SH-SY5Y (cell line): Measurements from ENCODE around the gene TM9SF3.

Experiments used
- GATA2 ChIP-seq: IDR thresholded peaks from 2 replicates; pipeline ENCODE4 v1.6.1; 2011; ENCODE audit warnings: mild to moderate bottlenecking, low read depth, low read length
- GATA3 ChIP-seq: IDR thresholded peaks from 2 replicates; pipeline ENCODE4 v1.6.1; 2011; ENCODE audit warnings: low read depth, mild to moderate bottlenecking, low read length, moderate library complexity

Gene TM9SF3

DNA sequence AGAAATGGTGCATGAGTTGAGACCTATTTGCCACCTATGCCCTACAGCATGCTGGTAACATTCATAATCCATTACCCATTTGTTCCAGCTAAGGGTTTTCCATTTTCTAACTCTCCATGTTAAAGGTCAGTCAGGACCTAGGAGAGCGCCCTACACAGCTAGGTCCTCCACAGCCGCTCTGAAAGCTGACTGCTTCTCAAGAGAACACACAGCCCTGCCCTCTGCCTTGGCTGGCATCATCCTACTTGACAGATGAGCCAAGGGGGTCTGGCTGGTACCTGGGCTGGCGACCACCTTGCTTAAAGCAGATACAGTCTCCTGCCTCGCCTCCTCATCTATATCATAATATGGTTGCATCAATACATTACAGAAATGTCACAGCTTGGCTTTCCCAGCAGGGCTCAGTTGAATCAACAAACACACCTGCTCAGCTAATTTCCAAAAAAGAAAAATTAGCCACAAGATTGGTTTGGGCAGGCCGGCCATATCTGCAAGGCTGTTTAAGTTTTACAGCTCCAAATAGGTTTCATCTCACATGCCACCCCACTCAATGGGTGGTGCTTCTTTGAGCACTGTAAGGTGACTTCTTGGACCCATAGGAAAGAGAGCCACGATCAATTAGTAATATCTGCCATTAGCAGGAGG, 90.4 kb downstream of the TM9SF3 start:
- TF ChIP-seq GATA3: no peak
- TF ChIP-seq GATA2: no peak

DNA sequence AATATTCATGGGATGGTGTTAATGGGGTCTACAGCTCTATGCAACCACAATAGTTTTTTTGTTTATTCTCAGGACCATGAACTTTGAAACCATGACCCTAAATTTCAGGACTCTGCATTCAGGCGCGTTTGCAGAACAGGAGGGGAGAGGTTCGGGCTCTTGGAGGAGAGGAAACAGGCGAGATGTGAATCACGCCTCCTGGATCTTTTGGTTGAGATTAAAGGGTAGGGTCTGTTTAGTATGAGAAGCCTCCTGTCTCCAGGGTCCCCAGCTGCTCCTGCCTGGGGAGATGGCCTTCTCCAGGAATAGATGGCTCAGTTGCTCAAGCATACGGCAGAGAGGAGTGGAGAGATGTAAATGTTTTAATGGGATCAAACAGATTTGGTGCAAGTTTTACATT, 91.3 kb downstream of the TM9SF3 start:
- TF ChIP-seq GATA3: no peak
- no peak for TF ChIP-seq GATA2

DNA sequence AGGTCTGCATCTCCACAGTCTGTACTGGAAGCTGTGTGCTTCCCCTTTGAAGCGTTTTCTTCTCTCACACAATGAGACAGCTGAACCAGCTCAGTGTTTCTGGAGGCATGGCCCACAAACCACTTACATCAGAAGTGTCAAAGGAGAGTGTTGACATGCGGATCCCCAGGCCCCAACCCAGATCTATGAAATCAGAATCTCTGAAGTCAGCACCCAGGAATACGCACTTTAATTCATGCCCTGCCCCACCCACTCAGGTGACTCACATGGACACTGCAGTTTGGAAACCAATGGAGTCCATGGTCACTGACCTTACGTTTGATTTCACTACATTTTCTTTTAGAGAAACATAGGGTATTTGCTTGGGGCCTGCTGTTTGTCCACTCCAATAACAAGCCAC, 92.1 kb downstream of the TM9SF3 start:
- TF ChIP-seq GATA2 (no peak), GATA3 (no peak)

DNA sequence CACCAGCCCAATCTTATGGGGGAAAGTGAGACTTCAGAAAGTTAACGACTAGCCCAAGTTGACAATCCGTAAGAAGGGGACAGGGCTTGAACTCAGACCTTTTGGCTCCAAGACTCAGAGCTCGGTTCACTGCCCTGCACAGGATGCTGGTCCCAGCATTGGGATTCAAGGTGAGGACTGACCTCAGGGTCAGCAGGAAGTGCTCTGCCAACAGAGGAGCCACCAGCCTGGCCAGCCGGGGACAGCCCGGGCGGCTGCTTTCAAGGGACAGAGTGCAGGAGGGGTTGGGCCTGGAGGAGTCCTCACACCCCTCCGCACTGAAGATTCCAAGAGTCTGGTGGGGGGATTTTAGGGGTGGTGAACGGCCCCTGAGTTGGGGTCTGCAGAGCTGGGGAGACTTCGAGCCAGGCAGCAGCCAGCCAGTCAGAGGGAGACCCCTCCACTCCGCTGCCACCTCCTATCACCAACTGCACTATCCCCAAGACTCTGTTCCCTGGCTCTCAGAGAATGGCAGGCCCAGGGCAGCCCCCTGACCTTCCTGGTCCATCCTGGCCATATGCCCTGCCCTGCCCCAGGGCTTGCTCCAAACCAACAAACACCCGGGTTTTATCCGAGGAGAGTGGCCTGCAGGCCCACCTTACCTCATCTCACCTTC, 92.8 kb downstream of the TM9SF3 start:
- TF ChIP-seq GATA2 (no peak), GATA3 (no peak)

DNA sequence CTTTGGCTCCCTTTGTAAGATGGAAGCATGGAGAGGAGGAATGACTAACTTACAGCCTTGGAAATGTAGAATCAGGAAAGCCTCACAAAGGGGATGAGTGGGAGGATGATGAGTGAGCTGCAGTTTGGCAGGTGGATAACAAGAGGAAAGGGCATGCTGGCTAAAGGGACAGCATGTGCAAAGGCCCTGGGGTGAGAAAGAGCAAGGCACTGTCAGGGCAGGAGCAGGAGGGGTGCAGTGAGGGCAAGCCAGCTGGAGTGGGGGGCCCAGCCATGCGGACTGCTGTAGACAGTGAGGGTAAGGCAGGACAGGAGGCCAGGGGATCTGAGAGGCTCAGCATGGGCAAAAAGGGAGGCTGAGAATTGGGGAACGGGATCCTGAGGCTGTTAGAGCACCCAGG, 93.6 kb downstream of the TM9SF3 start:
- TF ChIP-seq GATA3 (no peak), GATA2 (no peak)

DNA sequence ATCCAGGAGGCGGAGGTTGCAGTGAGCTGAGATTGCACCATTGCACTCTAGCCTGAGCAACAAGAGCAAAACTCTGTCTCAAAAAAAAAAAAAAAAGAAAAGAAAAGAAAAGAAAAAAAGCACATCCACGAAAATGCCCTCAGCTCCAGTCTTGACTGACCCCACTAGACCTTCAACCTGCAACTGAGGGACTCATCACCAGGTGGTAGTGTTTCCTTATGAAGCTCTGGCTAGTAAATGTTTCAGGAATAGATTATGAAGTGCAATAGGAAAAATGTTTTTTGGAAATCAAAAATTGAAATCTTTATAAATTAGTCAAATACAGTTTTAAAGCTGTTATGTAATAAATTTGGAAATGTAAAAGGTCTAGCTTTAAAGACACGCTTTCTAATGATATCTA, 95.5 kb downstream of the TM9SF3 start:
- TF ChIP-seq GATA2 (no peak), GATA3 (no peak)

DNA sequence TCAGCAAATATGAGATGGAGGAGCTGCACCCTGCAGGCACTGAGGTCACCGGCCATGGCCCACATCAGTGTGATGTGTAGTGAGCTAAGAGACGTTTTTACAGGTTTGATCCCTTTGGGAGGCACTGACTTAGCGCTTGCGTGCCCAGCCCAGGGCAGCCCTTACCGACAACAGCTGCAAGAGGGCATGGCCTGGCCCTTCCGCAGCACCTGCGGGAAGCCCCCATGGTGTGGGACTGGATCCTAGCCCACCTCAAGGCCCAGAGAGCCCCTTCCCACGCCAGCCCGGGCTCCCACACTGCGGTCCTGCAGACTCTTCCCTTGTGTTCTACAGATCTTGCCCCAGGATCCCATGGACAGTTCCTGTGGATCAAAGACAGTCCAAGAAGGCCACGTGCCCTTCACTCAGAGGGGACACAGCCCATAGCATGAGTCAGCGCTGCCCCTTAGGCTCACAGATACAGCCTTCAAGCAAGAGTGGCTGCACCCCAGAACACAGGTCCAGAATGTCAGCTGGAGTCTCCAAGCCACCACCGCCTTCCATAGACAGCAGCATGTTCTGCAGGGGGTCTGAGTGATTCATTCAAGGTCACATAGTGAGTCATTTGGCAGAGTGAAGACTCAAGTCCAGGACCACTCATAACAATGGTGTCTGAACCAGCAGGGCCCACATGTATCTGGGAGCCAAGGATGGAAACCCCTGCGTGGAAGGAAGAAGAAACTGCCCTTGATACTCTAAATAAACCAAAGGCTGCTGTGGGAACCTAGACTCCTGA, 98.5 kb downstream of the TM9SF3 start:
- no peak for TF ChIP-seq GATA2
- no peak for TF ChIP-seq GATA3

DNA sequence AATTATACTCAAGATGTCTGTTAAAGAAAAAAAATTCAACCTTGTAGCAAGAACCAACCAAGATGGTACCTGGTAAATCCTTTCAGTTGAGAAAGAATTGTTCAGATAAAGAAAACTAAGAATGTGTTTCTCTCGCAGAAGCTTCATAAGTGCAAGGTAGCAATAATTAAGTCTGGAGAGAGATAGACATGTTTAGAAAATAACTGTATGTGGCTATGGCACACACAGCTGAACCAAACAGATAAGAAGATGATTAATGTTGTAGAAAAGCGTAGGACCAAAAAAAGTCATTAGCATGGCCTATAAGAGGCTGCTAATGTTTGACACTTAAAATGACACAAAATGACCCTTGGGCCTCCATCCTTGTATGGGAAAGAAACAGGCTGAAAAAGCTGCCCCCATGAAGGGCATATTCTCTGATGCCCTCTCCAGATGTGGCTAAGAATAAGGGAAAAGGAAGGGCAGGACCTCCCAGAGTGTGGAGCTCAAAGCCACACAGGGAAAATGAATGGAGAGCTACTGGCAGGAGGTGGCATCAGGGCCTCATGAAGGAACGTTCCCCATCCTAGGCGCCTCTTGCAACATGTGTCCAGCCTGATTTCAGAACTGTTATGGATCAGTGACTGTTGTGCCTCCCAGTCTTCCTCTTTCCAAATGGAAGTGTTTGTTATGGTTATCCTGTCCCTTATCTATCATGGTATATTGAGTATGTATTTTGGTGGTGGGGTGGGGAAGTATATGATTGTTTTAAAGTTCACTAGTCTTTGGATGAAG, 103.8 kb downstream of the TM9SF3 start:
- TF ChIP-seq GATA3 (no peak), GATA2 (no peak)

DNA sequence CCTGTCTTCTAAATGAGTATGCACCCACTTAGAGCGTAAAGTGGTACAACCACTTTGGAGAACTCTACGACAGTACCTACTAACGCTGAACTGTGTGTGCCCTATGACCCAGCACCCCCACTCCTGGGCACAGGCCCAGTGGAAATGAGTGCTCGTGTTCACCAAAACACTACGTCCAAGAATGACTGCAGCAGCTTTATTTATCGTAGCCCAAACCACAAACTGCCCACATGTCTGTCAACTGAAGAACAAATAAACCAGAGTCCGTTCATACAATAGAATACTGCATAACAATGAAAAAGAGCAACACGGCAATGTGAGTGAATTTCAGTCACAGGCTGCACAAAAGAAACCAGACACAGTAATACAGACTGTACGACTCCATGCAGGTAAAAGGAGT, 108.5 kb downstream of the TM9SF3 start:
- TF ChIP-seq GATA3 (no peak), GATA2 (no peak)

DNA sequence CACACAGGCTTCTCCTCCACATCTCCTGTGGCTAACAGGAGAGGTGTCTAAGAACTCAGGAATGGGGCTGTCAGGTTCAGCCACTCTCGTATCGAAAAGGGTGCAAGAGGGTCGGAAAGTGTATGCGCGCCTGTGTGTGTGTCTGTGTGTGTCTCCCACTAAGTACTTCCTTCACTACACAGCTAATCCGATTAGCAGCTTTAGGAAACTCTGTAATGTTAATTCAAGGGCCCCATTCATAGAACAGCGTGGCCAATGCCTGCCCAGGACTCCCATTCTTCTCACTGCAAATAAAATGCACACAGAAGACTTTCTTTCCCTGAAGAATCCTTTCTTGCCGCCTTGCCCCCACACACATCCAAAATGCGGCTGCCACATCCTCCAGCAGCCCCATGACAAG, 112.9 kb downstream of the TM9SF3 start:
- no peak for TF ChIP-seq GATA3
- TF ChIP-seq GATA2: no peak

DNA sequence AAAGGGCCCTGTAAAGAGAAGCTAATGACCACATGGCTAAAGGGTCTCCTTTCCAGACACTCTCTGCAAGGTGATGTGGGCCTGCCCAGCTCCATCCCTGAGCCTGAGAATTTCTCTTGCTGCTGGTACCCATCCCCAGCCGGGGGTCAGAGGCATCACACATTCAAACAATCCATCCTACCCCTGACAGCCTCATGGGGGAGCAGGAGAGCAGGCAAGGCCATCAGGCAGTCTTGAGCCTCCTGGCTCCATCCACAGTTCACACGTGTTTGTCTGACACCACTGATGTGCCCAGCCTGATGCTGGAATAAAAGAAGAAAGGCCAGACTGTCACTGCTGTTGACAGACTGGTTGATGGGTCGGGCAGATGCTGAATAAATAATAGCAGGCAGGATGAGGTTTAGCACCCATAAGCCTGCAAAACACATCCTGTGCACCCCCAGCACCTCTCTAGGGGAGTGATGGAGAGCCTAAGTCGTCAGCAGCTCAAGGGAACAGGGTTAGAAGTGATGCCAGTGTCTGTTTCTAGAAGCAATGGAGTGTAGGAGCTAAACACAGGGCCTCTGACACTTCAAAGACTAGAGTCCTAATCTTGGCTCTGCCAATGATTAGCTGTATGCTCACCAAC, 116.6 kb downstream of the TM9SF3 start:
- TF ChIP-seq GATA2 (no peak), GATA3 (no peak)

DNA sequence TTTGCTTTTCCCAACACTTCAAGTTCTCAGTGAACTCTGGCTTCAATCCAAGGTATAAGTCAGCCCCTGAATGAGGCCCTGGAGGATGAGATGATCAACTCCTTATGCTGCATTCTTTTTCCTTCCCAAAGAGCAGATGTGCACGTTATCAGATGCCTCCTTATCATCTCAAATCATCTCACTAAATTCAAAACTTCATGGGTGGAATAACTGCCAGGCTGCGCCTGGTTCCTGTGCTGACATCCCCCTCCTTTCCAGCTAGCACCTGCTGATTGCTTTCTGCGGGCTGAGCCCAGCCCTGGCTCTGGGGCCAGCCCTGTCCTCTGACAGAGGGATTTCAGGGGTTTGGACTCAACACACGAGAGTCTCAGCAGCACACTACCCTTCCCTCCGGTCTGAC, 118.0 kb downstream of the TM9SF3 start:
- TF ChIP-seq GATA3 (no peak; the same call in 1 of the 2 replicates), GATA2 (peak; percentile 89)
